Panc1 (cell line): ENCODE measurements around the gene CELSR2. TPM values are rescaled to one million over a fixed set of nuclear protein-coding genes. Genes with fewer than 3 reads are reported as not detected.
A peak's percentile ranks its signal among the peaks of the same experiment; 100 is the strongest.

Experiments
- ATAC-seq: fragments of 200-7000 bp; cut with Tn5 transposase; 2 replicates; pipeline ENCODE4 v1.9.1; 2020; ENCODE audit warnings: mild to moderate bottlenecking, moderate library complexity
- BruUV-seq: library from RNA; stranded (reverse); fragments of 400-500 nt; replicated peaks from 2 replicates; lab custom pipeline; 2021; lab: Mats Ljungman, UMichigan
- CTCF ChIA-PET: fragments of 300-600 bp; sonication (Branson Sonifier 250); formaldehyde crosslinking; loops from one replicate; lab custom pipeline; 2022; ENCODE audit warnings: antibody characterized with exemption; lab: Charles Lee
- POLR2A ChIA-PET: fragments of 300-600 bp; sonication (Branson Sonifier 250); formaldehyde crosslinking; loops from one replicate; lab custom pipeline; 2022; ENCODE audit warnings: antibody characterized with exemption; lab: Charles Lee
- DNase-seq: peaks from one replicate; pipeline ENCODE4 v3.0.0-alpha.2; 2010; ENCODE audit warnings: low read depth, low spot score
- H3K27ac ChIP-seq: 2 replicates; pipeline ENCODE4 v1.5.1; 2011; ENCODE audit warnings: mild to moderate bottlenecking, low read length, inconsistent platforms
- H3K27me3 ChIP-seq: fragments of 200-500 bp; sonication (Bioruptor generic); 2 replicates; pipeline ENCODE4 v1.6.0; 2014; ENCODE audit warnings: low read length, inconsistent platforms; ENCODE audit not compliant: control insufficient read depth, insufficient read depth
- H3K36me3 ChIP-seq: fragments of 200-500 bp; sonication (Bioruptor generic); 2 replicates; pipeline ENCODE4 v1.5.1; 2014; ENCODE audit warnings: inconsistent platforms, mild to moderate bottlenecking, low read length, moderate library complexity; ENCODE audit not compliant: control insufficient read depth, insufficient read depth
- H3K4me1 ChIP-seq: 2 replicates; pipeline ENCODE4 v1.5.1; 2011; ENCODE audit warnings: inconsistent platforms, mild to moderate bottlenecking, low read length, moderate library complexity; ENCODE audit not compliant: control insufficient read depth, insufficient read depth
- H3K4me3 ChIP-seq, 2 experiments: 2 replicates each; pipeline ENCODE4 v1.5.1; 2011 to 2012; ENCODE audit warnings: low read depth in 2 of 2, low read length in 2 of 2, mild to moderate bottlenecking in 2 of 2, inconsistent platforms in 1 of 2, moderate library complexity in 1 of 2
- H3K9me3 ChIP-seq: fragments of 200-500 bp; sonication (Bioruptor generic); 2 replicates; pipeline ENCODE4 v1.5.1; 2014; ENCODE audit warnings: low read depth, mild to moderate bottlenecking, inconsistent platforms, low read length, moderate library complexity; ENCODE audit not compliant: control insufficient read depth, insufficient read depth
- CTCF ChIP-seq: fragments of 450-650 bp; IDR thresholded peaks from 2 replicates; pipeline ENCODE4 v1.5.1; 2017; ENCODE audit warnings: mild to moderate bottlenecking
- POLR2AphosphoS5 ChIP-seq: IDR thresholded peaks from 2 replicates; pipeline ENCODE4 v1.6.1; 2012; ENCODE audit warnings: mild to moderate bottlenecking, low read depth, low read length, moderate library complexity
- REST ChIP-seq, 2 experiments: IDR thresholded peaks; 2 replicates each; pipeline ENCODE4 v1.6.1; 2011 to 2012; ENCODE audit warnings: low read depth in 2 of 2, control low read depth in 1 of 2, low read length in 1 of 2, mild to moderate bottlenecking in 1 of 2, moderate library complexity in 1 of 2; ENCODE audit not compliant: insufficient read depth in 1 of 2
- SIN3A ChIP-seq: IDR thresholded peaks from 2 replicates; pipeline ENCODE4 v1.6.1; 2012; ENCODE audit warnings: low read depth, mild to moderate bottlenecking, low read length, moderate library complexity, borderline replicate concordance; ENCODE audit not compliant: insufficient read depth
- TCF7L2 ChIP-seq: IDR thresholded peaks from 2 replicates; pipeline ENCODE4 v1.6.1; 2011; ENCODE audit warnings: mild to moderate bottlenecking, low read depth, low read length, inconsistent platforms
- in situ Hi-C: cut with HindIII; loops from 2 replicates; pipeline ENCODE4 v1.10.0; 2016; ENCODE audit warnings: low sequenced_read_pairs, low pct_unique_long_range_greater_than_20kb
- intact Hi-C: fragments of 100-400 bp; cut with micrococcal nuclease; formaldehyde crosslinking; loops from one replicate; pipeline ENCODE4 v1.10.0; 2022; ENCODE audit not compliant: unreplicated experiment
- total RNA-seq: library from RNA; stranded (reverse); gene quantifications from one replicate; pipeline ENCODE4 v1.2.1, GENCODE V29; 2021; ENCODE audit not compliant: unreplicated experiment

The CELSR2 gene
- total RNA-seq, 1 experiment from 2014 or later: 4.1 TPM

- TF ChIP-seq SIN3A (no peak), POLR2AphosphoS5 (no peak), REST (IDR thresholded peaks at IDR 0.05; ENCODE audit: insufficient read depth in 1 of 2, low read depth in 2 of 2, low read length in 1 of 2) (no peak), CTCF (no peak)
- CTCF ChIA-PET: no interaction called here
- H3K27ac ChIP-seq: no peak overlapping the region
These were observed 5.8 kb downstream of the CELSR2 start for GRCh38 chr1:109255097-109255651.

GRCh38 chr1:109255678-109256077, 6.3 kb downstream of the CELSR2 start:
- H3K27me3 ChIP-seq: no peaks in the 10 kb centered on the region
- H3K9me3 ChIP-seq: no peaks in the 10 kb centered on the region
- no peak for TF ChIP-seq CTCF
- no peak for TF ChIP-seq SIN3A
- TF ChIP-seq TCF7L2: no peak
- TF ChIP-seq POLR2AphosphoS5: no peak
- no peak for TF ChIP-seq REST (IDR thresholded peaks at IDR 0.05; ENCODE audit: insufficient read depth in 1 of 2, low read depth in 2 of 2, low read length in 1 of 2)
- ATAC-seq (no peak), DNase-seq (no peak)
- H3K4me3 ChIP-seq: no peak overlapping the region
- in situ Hi-C loops: no loop called here
- POLR2A ChIA-PET: interaction anchor here (0.6 kb wide), 1 partner anchor 66 kb away, joined by 3 read pairs; no protein-coding TSS in a partner anchor
- H3K4me1 ChIP-seq: peaks cover 8% of the 10 kb centered on the region
- intact Hi-C loops: no loop called here
- H3K36me3 ChIP-seq: no peaks in the 10 kb centered on the region
- BruUV-seq: no TSS peak
- no peak overlapping the region for H3K27ac ChIP-seq
- CTCF ChIA-PET: no interaction called here

More at GRCh38 chr1:109255097-109255651, 5.8 kb downstream of the CELSR2 start:
- DNase-seq: no peak
- in situ Hi-C loops: no loop called here
- Histone ChIP-seq H3K9me3 (no peaks in the 10 kb centered on the region), H3K4me1 (peaks cover 8% of the 10 kb centered on the region), H3K27me3 (no peaks in the 10 kb centered on the region), H3K36me3 (no peaks in the 10 kb centered on the region), H3K4me3 (no peak overlapping the region)
- POLR2A ChIA-PET: interaction anchor here (0.6 kb wide), 1 partner anchor 67 kb away, joined by 3 read pairs; no protein-coding TSS in a partner anchor
- peak; percentile 46; the same call in 1 of the 2 replicates for ATAC-seq
- BruUV-seq: no TSS peak
- intact Hi-C loops: no loop called here
